ENCODE measurements around the gene TUBA1C. TPM values are rescaled to one million over a fixed set of nuclear protein-coding genes. Genes with fewer than 3 reads are reported as not detected.

TUBA1C gene
- total RNA-seq, 2 experiments from 2014 or later = 23.4 to 28.9 TPM

- peaks cover 19% of the 10 kb centered on the region for H3K4me1 Mint-ChIP-seq (ENCODE audit: low read depth)
- no peak for ATAC-seq (ENCODE audit: poor library complexity)
- Histone ChIP-seq H3K36me3 (ENCODE audit: insufficient read depth, low read length) (no peaks in the 10 kb centered on the region), H3K9me3 (ENCODE audit: control insufficient read depth in 1 of 2, insufficient read depth in 1 of 2, low read length in 2 of 2) (no peaks in the 10 kb centered on the region), H3K27me3 (ENCODE audit: control insufficient read depth in 1 of 2, insufficient read depth in 2 of 2, low read length in 2 of 2) (no peaks in the 10 kb centered on the region), H3K4me3 (ENCODE audit: low read length) (peak overlapping the region; percentile 89), H3K4me1 (ENCODE audit: insufficient read depth, low read length) (peaks cover 19% of the 10 kb centered on the region), H3K27ac (ENCODE audit: low read depth in 1 of 2, low read length in 2 of 2) (peak overlapping the region in 1 of 2 donors; percentile 3)
- DNase-seq = no peak
- peak overlapping the region; percentile 56 for H3K27ac Mint-ChIP-seq
- no peak for TF ChIP-seq CTCF (IDR thresholded peaks at IDR 0.05)
- H3K27me3 Mint-ChIP-seq = no peaks in the 10 kb centered on the region
- H3K36me3 Mint-ChIP-seq (ENCODE audit: low read depth) = no peaks in the 10 kb centered on the region
- CTCF ChIA-PET = interaction anchor here (1.0 to 3.1 kb wide), 8 partner anchors 9 to 419 kb away, joined by 3 to 19 read pairs (median 8); partner anchors contain the start of genes C1QL4, DNAJC22, PRPF40B and SPATS2
- intact Hi-C loops (cut with DNase I, micrococcal nuclease) = loop anchor here in 1 of 2 experiments (5.0 kb wide), 1 partner anchor 190 kb away; the partner anchor contains the start of gene TUBA1B
- POLR2A ChIA-PET = interaction anchor here (1.0 to 1.9 kb wide), 13 partner anchors 10 to 419 kb away, joined by 3 to 22 read pairs (median 6); partner anchors contain the start of genes C1QL4, DNAJC22, PRPF40B and SPATS2
- peak overlapping the region; percentile 90 for H3K4me3 Mint-ChIP-seq
- H3K9me3 Mint-ChIP-seq = no peaks in the 10 kb centered on the region
Measured at GRCh38 chr12:49322367-49322707, 57.5 kb downstream of the TUBA1C start.

DNA sequence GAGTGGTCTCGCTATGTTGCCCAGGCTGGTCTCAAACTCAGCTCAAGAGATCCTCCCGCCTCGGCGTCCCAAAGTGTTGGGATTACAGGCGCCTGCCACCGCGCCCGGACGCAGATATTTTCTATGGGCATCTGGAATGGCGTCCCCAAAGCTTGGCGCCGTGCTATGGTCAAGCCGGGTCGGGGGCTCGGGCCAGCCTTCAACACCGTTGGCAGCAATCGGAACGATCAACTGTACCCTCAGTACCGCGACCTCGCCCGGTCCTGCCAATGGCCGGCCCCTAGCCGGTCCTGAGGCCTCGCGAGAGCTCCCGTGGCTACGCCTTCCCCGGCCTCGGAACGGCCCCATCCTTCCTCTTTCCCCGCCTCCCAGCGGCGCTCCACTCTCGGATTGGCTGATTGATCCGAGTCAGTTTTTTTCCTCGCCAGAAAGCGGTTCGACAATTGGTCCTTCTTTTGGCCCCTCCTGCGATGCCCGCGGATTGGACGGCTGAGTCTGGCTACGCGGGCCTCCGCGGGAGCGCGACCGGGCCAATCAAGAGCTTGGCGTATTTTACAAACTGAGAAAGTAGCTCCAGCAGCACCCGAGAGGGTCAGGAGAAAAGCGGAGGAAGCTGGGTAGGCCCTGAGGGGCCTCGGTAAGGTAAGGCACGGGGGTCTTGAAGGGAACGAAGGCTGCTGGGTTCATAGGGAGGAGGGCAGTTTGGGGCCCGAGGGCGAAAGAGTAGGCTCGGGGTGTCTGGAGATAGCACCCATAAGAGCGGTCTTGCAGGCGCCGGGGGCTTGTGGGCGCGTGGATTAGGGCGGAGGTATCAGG lies 58.0 kb downstream of the TUBA1C start, which contains the start of gene TROAP:
TROAP (plus strand) TSS at position 548 of the 816 bp plus-strand sequence. CDS start 354 bp downstream, outside the sequence.
- Histone ChIP-seq H3K4me3 (ENCODE audit: low read length) (peak within 1 kb of the TSS; percentile 89), H3K27ac (ENCODE audit: low read depth in 1 of 2, low read length in 2 of 2) (peak within 1 kb of the TSS in 1 of 2 donors; percentile 3), H3K9me3 (ENCODE audit: control insufficient read depth in 1 of 2, insufficient read depth in 1 of 2, low read length in 2 of 2) (no peaks in the 10 kb centered on the region), H3K36me3 (ENCODE audit: insufficient read depth, low read length) (no peaks in the 10 kb centered on the region), H3K4me1 (ENCODE audit: insufficient read depth, low read length) (peaks cover 19% of the 10 kb centered on the region), H3K27me3 (ENCODE audit: control insufficient read depth in 1 of 2, insufficient read depth in 2 of 2, low read length in 2 of 2) (no peaks in the 10 kb centered on the region)
- no peak for TF ChIP-seq CTCF (IDR thresholded peaks at IDR 0.05)
- intact Hi-C loops (cut with DNase I, micrococcal nuclease) = loop anchor here (1.0 to 5.0 kb wide), 2 partner anchors 14 to 191 kb away; partner anchors contain the start of genes C1QL4 (in 1 of the 2) and TUBA1B (in 1 of the 2)
- ATAC-seq (ENCODE audit: poor library complexity) = peak; percentile 95
- POLR2A ChIA-PET = interaction anchor here (0.6 to 1.9 kb wide), 17 partner anchors 9 to 505 kb away, joined by 3 to 22 read pairs (median 5); partner anchors contain the start of genes C1QL4, DNAJC22, NCKAP5L and PRPF40B
- peak; percentile 93 to 99 (median 95) for DNase-seq
- Mint-ChIP-seq H3K27ac (peak within 1 kb of the TSS; percentile 56), H3K27me3 (no peaks in the 10 kb centered on the region), H3K36me3 (ENCODE audit: low read depth) (no peaks in the 10 kb centered on the region), H3K9me3 (no peaks in the 10 kb centered on the region), H3K4me1 (ENCODE audit: low read depth) (peaks cover 19% of the 10 kb centered on the region), H3K4me3 (peak within 1 kb of the TSS; percentile 90)
- CTCF ChIA-PET = interaction anchor here (0.8 to 3.1 kb wide), 9 partner anchors 9 to 418 kb away, joined by 3 to 19 read pairs (median 6); partner anchors contain the start of genes C1QL4, DNAJC22, PRPF40B and SPATS2

GRCh38 chr12:49323524-49324097 lies 58.7 kb downstream of the TUBA1C start:
- Histone ChIP-seq H3K27me3 (ENCODE audit: control insufficient read depth in 1 of 2, insufficient read depth in 2 of 2, low read length in 2 of 2) (no peaks in the 10 kb centered on the region), H3K4me3 (ENCODE audit: low read length) (peak overlapping the region; percentile 89), H3K27ac (ENCODE audit: low read depth in 1 of 2, low read length in 2 of 2) (no peak overlapping the region), H3K4me1 (ENCODE audit: insufficient read depth, low read length) (peaks cover 19% of the 10 kb centered on the region), H3K9me3 (ENCODE audit: control insufficient read depth in 1 of 2, insufficient read depth in 1 of 2, low read length in 2 of 2) (no peaks in the 10 kb centered on the region), H3K36me3 (ENCODE audit: insufficient read depth, low read length) (no peaks in the 10 kb centered on the region)
- TF ChIP-seq CTCF (IDR thresholded peaks at IDR 0.05) = no peak
- DNase-seq = peak in 1 of 14 experiments; percentile 5
- H3K4me3 Mint-ChIP-seq = peak overlapping the region; percentile 90
- peak overlapping the region; percentile 56 for H3K27ac Mint-ChIP-seq
- no peaks in the 10 kb centered on the region for H3K36me3 Mint-ChIP-seq (ENCODE audit: low read depth)
- ChIA-PET POLR2A (interaction anchor here (0.6 to 1.9 kb wide), 14 partner anchors 8 to 418 kb away, joined by 3 to 22 read pairs (median 4); partner anchors contain the start of genes C1QL4, DNAJC22, SPATS2 and TMBIM6), CTCF (interaction anchor here (0.8 to 3.1 kb wide), 5 partner anchors 8 to 257 kb away, joined by 4 to 19 read pairs (median 6); partner anchors contain the start of genes DNAJC22 and SPATS2)
- no peaks in the 10 kb centered on the region for H3K9me3 Mint-ChIP-seq
- intact Hi-C loops (cut with DNase I, micrococcal nuclease) = loop anchor here (1.0 to 5.0 kb wide), 2 partner anchors 14 to 191 kb away; partner anchors contain the start of genes C1QL4 (in 1 of the 2) and TUBA1B (in 1 of the 2)
- H3K4me1 Mint-ChIP-seq (ENCODE audit: low read depth) = peaks cover 19% of the 10 kb centered on the region
- no peak for ATAC-seq (ENCODE audit: poor library complexity)
- H3K27me3 Mint-ChIP-seq = no peaks in the 10 kb centered on the region
